IPS DF 4.7 (cell line): Measurements from ENCODE around the gene MTFR1L.

Experiments used
- DNase-seq: peaks from one replicate; pipeline ENCODE4 v3.0.0-alpha.2; 2013; ENCODE audit warnings: low spot score; ENCODE audit errors: extremely low read depth

Gene MTFR1L

GRCh38 chr1:25861316-25862286 lies 41.8 kb downstream of the MTFR1L start:
- DNase-seq, result no peak

DNA sequence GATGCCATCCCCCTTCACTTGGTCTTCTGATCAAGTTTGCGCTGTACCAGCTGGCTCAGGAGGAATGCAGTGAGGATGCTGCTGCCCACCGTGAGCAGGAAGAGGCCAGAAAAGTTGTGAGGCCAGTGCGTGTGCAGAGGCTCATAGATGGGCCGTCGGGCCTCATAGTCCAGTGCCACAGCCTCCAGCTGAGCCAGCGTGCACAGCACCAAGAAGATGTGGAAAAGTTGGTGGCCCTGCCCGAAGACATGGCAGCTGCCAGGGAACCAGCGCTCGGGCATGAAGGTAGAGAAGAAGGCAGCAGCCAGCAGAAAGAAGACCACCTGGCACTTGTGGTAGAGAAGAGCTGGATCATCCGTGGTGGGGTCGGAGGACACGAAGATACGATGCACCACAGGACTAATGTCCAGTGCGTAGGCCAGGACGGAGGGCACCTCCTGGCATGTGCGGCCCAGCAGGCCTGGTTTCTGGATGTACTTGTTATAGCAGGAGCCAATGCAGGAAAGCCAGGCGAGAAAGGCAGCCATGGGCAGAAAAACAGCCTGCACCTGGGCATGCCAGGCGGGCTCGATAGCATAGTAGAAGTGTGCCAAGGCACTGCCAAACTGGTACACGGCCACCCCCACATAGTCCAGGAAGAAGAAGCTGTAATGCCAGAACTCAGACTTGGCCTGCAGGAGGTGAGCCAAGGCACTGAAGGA lies 43.2 kb downstream of the MTFR1L start:
- no peak for DNase-seq

DNA sequence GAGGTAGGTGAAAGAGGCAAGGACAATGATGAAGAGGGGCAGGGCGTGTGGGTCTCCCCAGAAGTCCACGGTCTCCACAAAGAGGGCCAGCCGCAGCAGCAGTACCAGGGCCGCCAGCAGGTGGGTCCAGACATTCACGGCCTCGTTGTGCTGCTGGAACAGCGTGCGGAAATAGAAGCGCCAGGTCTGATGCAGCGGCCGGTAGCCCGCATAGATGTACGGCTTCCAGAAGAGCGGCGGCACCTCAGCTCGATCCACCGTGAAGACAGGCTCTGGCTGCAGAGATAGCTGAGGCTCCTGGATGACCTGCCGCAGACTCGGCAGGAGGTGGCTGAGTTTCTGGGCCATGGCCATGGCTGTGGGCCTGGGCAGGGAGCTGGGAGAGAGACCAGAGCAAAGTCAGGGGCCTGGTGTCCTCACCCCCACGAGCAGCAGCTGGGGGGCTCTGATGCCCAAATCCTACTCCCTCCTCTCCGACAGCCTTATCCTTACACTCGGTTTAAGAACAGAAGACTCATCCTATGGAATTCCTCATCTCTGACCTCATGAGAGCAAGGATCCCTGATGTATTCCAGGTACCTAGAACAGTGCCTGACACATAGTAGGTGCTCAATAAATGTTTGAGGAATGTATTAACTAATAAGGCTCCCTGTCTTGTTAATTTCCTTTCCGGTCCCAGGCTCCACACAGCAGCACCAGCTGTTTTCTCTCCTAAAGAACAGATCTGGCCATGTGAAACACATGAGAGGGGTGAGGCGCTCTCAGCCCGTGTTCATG lies 43.9 kb downstream of the MTFR1L start:
- DNase-seq, result no peak

- no peak for DNase-seq
Measured at GRCh38 chr1:25864434-25864833, 44.7 kb downstream of the MTFR1L start.

GRCh38 chr1:25866288-25866687 lies 46.5 kb downstream of the MTFR1L start:
- DNase-seq, result no peak

DNA sequence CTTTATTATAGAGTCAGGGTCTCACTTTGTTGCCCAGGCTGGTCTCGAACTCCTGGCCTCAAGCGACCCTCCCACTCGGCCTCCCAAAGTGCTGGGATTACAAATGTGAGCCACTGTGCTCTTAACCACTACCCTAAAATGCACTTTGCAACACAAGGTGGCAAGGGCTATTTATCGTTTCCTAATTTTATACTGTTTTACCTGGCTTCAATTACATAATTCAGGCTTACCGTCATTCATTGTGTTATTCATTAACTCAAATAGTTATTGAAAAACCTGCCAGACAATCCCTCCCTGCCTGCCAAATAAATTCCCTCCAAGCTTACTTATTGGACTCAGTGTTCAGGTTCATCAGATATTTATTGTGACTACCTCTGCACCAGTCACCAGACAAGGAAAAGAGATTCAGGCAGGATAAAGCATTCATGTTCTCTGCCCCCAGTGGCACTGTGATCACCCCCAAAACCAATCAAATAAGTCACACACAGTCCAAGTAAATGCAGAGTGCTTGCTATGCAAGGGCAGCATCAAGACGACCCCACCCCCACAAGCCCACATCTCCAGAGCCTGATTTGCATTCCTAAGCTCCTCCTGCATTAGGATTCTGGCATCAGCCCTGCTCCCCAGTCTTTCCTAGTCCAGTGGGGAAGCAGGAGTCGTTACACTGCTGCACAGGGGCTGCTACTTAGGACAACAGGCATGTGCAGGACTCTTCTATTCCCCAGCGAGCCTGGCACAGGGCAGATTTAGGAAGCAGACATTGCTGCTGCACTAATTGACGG lies 47.6 kb downstream of the MTFR1L start:
- no peak for DNase-seq

GRCh38 chr1:25869909-25870606 lies 50.3 kb downstream of the MTFR1L start:
- DNase-seq, result no peak

DNA sequence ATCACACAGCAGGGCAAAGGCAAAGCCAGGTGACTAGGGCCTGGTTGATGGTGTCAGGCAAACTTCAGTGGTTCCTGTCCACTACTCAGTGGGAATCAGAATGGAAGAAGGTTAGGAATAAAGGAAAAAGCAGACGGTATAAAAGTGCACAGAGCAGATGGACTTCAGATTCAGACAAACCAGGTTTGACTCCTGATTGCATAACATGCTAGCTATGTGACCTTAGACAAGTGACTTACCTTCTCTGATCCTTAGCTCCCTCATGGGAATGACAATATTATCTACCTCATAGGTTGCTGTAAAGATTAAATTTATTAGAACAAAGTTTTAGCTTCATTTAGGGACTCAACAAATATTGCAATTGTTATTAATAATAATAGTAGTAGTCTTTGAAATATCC lies 50.9 kb downstream of the MTFR1L start:
- DNase-seq, result no peak

DNA sequence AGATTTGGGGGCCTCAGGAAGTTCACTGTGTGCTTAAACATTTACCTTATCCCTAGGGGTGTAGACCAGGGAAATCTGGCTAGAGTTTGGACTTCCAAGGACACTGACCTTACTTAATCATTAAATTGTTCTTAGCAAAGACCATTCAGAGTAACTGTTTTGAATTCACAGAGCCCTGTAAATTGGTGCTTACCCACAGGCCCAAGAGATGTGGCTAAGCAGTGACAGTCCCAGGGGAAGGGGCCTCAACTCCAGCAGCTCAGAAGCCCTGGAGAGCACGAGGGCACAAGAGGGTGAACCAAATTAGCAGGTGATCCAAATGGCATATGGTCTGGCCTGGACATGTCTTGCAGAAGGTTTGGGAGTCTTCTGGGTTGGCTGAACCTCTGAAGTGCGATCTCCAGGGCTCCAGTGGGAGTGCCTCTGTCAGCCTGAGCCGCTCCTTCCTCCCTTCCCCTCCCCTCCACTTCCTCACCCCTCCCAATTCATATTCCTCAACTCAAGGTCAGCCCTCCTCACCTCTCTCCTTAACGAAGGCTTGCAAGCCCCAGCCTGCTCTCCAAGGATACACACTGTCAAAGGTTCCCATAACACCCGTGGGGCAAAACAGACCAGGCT lies 51.4 kb downstream of the MTFR1L start:
- DNase-seq, result no peak

- no peak for DNase-seq
Measured at GRCh38 chr1:25871704-25872494, 52.1 kb downstream of the MTFR1L start.

DNA sequence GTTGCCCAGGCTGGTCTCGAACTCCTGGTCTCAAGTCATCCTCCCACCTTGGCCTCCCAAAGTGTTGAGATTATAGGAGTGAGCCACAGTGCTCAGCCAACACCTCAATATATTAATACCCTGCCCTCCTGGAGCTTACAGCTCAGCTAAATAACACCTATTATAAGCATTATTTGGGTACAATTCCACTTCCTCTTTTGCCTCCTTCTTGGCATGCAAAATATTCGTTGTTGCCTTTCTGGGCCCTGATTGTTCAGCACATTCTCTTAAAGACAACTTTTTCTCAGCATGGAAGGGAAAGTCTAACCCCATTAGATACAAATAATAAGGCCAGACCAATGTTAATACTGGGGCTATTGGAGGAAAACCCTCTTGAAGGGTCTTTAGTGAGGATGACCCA lies 53.0 kb downstream of the MTFR1L start:
- DNase-seq, result no peak

- DNase-seq, result no peak
Measured at GRCh38 chr1:25873120-25873519, 53.4 kb downstream of the MTFR1L start.

- no peak for DNase-seq
Measured at GRCh38 chr1:25874209-25874608, 54.5 kb downstream of the MTFR1L start.

GRCh38 chr1:25874635-25875153 lies 54.9 kb downstream of the MTFR1L start:
- no peak for DNase-seq

DNA sequence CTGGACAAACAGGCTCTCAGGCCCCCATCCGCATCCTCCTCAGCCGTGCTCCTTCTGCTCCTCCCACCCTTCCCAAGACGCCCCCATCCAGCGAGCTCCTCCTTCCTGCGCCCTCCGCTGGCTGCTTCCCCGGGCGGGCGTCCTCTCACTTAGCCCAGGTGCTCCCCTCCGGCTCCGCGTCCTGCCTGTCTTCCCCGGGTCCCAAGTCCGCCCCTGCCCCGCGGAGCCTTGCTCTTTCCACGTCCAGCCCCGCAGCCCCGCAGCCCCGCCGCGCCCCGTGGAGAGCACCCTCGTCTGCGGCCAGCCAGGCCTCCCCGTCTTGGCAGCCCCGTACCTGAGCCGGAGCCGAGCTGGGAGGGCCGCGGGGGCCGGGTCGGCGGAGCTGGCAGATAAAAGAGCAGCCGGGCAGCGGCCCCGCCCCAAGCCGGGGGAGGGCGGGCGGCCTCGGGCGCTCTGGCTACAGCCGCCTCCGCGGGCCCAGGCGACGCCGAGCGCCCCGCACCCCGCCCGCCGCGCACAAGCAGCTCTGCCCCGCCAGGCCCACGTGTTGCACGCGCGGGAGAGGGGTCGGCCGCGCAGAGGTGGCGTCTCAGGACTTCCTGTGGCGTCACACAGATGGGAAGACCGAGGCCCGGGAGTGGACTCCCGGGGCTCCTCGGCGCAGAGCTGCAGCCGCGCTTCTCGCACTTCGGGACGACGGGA lies 55.6 kb downstream of the MTFR1L start, which contains the start of gene PAQR7:
PAQR7 (minus strand) TSS at position 555 of the 702 bp plus-strand sequence. CDS start 11,869 bp downstream, outside the sequence.
- no peak for DNase-seq

GRCh38 chr1:25875856-25876692 lies 56.3 kb downstream of the MTFR1L start:
- DNase-seq, result no peak

DNA sequence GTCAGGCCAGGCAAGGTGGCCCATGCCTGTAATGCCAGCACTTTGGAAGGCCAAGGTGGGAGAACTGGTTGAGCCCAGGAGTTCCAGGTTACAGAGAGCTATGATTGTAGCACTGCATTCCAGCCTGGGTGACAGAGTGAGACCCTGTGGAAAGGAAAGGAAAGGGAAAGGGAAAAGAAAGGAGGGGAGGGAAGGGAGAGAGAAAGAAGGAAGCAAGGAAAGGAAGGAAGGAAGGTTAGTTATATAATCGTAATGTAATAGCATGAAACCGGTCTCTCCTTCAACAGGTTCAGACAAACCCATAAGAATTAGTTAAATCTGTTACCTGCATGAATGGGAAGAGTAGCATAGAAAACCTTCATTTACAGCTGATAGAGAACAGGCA lies 56.9 kb downstream of the MTFR1L start:
- DNase-seq, result no peak
